HepG2 (cell line): Measurements from ENCODE around the gene MMP24OS. TPM values are rescaled to one million over a fixed set of nuclear protein-coding genes. Genes with fewer than 3 reads are reported as not detected.
A peak's percentile ranks its signal among the peaks of the same experiment; 100 is the strongest.

ENCODE experiments used
- ATF6 ChIP-seq: sonication (generic); formaldehyde crosslinking; conservative IDR thresholded peaks from 2 replicates; pipeline ENCODE4 v1.4.0; 2020; ENCODE audit warnings: missing genetic modification reagents
- FOXK2 ChIP-seq: fragments of 450-650 bp; IDR thresholded peaks from 2 replicates; pipeline ENCODE4 v1.6.1; 2016
- LCORL ChIP-seq, 2 experiments: fragments of 450-650 bp in 1 of 2; sonication (generic) in 1 of 2; formaldehyde crosslinking in 1 of 2; IDR thresholded peaks; 2 replicates each; pipeline versions ENCODE4 v1.5.0 to v1.6.1; 2017 to 2020; ENCODE audit warnings: antibody characterized with exemption in 1 of 2, missing genetic modification reagents in 1 of 2
- MIER2 ChIP-seq: IDR thresholded peaks from 2 replicates; pipeline ENCODE4 v1.6.1; 2016; ENCODE audit warnings: missing biosample characterization, missing genetic modification reagents
- MXD4 ChIP-seq: IDR thresholded peaks from 2 replicates; pipeline ENCODE4 v1.6.1; 2016; ENCODE audit warnings: mild to moderate bottlenecking, missing biosample characterization, missing genetic modification reagents
- NFKBIZ ChIP-seq: IDR thresholded peaks from 2 replicates; pipeline ENCODE4 v1.6.1; 2018; ENCODE audit warnings: missing genetic modification reagents, missing compliant biosample characterization
- REST ChIP-seq, 2 experiments: IDR thresholded peaks; 2 replicates each; pipeline ENCODE4 v1.6.1; 2011 to 2012; ENCODE audit warnings: low read length in 2 of 2, borderline replicate concordance in 1 of 2, low read depth in 1 of 2, mild to moderate bottlenecking in 1 of 2, moderate library complexity in 1 of 2
- REXO4 ChIP-seq: sonication (generic); formaldehyde crosslinking; IDR thresholded peaks from 2 replicates; pipeline ENCODE4 v1.8.0; 2022; ENCODE audit warnings: missing genetic modification reagents, mild to moderate bottlenecking, borderline replicate concordance
- SSRP1 ChIP-seq: IDR thresholded peaks from 2 replicates; pipeline ENCODE4 v1.6.1; 2016; ENCODE audit warnings: control low read depth
- ZNF136 ChIP-seq: sonication (generic); formaldehyde crosslinking; IDR thresholded peaks from 2 replicates; pipeline ENCODE4 v1.8.1; 2022; ENCODE audit warnings: low read depth, mild to moderate bottlenecking, moderate library complexity, missing genetic modification reagents
- ZNF276 ChIP-seq: sonication (generic); formaldehyde crosslinking; IDR thresholded peaks from 2 replicates; pipeline ENCODE4 v1.4.0; 2020; ENCODE audit warnings: mild to moderate bottlenecking, low read depth, missing genetic modification reagents
- ZNF30 ChIP-seq: sonication (generic); formaldehyde crosslinking; IDR thresholded peaks from 2 replicates; pipeline ENCODE4 v1.5.0; 2020; ENCODE audit warnings: mild to moderate bottlenecking, missing genetic modification reagents
- ZNF333 ChIP-seq: sonication (generic); formaldehyde crosslinking; IDR thresholded peaks from 2 replicates; pipeline ENCODE4 v1.4.0; 2020; ENCODE audit warnings: mild to moderate bottlenecking, missing genetic modification reagents, borderline replicate concordance
- ZNF431 ChIP-seq: sonication (generic); formaldehyde crosslinking; IDR thresholded peaks from 2 replicates; pipeline ENCODE4 v1.9.0; 2022; ENCODE audit warnings: missing genetic modification reagents, low read depth, mild to moderate bottlenecking, borderline replicate concordance
- polyA plus RNA-seq, 8 experiments: library from polyadenylated mRNA; depleted of rRNA in 3 of 8; stranded (reverse) in 7 of 8; unstranded in 1 of 8; fragments of >200 nt; fragmentation: Illumina TruSeq in 4 of 8; extraction: Trizol in 4 of 8; gene quantifications; 2 replicates each; pipeline versions ENCODE4 v1.2.1 to v1.2.3, GENCODE V29; 2011 to 2016; ENCODE audit warnings: low read depth in 4 of 8, missing spikeins in 1 of 8, mixed read lengths in 1 of 8; ENCODE audit not compliant: insufficient read depth in 1 of 8
- total RNA-seq, 5 experiments: library from RNA; depleted of rRNA; stranded (reverse); fragments of >200 nt; fragmentation: Illumina TruSeq; extraction: Trizol; gene quantifications; 2 replicates each; pipeline ENCODE4 v1.2.3, GENCODE V29; 2016; ENCODE audit warnings: low read depth in 1 of 5
- TF ChIP-seq, protein P1 (sequence below): sonication (generic); formaldehyde crosslinking; IDR thresholded peaks from 2 replicates; pipeline ENCODE4 v1.4.0; 2020; ENCODE audit warnings: missing genetic modification reagents
- TF ChIP-seq, protein P2 (sequence below): sonication (generic); formaldehyde crosslinking; IDR thresholded peaks from 2 replicates; pipeline ENCODE4 v1.4.0; 2020; ENCODE audit warnings: missing genetic modification reagents, borderline replicate concordance

Gene MMP24OS
- total and polyA plus RNA-seq, 2 of the 13 experiments (the other 11 are each of a cell fraction or from before 2014, with no cell fraction given), result 6.0 to 8.5 TPM

DNA sequence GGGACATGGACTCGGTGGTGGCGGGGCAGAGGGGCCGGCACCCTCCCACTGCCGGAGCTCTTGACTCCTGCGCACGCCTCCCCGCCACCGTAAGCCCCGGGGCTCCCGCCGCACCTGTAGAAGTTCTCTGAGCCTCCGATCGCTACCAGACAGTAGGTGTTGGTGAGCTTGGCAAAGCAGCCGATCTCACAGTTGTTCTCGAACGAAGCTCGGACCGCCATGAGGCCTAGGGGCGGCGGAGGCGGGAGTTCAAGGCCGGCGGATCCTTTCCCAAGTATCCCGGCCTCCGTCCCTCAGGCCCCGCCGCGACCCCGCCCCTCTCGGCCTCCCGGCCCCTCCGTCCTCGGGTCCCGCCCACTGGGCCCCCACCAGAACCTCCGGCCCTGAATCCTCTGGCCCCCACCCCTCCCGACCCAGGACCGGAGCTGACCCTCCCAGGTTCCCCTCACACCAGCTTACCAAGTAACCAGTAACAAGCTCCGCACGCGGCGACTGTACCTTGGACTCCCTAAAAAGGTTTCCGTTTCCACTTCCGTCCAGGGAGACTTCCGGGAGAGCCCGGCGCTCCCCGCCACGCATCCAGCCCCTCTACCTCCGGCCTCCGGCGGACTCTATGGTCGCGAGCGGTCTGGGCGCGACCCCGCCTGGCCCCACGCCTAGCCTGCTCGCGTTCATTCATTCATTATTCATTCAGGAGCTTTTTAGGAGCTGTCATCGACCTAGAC, 6.5 kb upstream of the MMP24OS start, which contains the start of gene EIF6 (continued):
- no peak; the same call in 1 of the 2 replicates for TF ChIP-seq ZNF333 (CRISPR knock-in tag)
- TF ChIP-seq ZNF136 (CRISPR knock-in tag), result peak; percentile 66; the same call in 1 of the 2 replicates
- TF ChIP-seq ZNF431 (CRISPR knock-in tag), result peak; percentile 85
- TF ChIP-seq SSRP1 (CRISPR knock-in tag), result peak; percentile 63
- 0 out of 2 replicates have a peak, but pooled peaks have one; percentile 12 for TF ChIP-seq MIER2 (CRISPR knock-in tag)
- TF ChIP-seq, protein P1, sequence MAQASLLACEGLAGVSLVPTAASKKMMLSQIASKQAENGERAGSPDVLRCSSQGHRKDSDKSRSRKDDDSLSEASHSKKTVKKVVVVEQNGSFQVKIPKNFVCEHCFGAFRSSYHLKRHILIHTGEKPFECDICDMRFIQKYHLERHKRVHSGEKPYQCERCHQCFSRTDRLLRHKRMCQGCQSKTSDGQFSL (CRISPR knock-in tag), result peak; percentile 13; the same call in 1 of the 2 replicates
- peak in 1 of 2 experiments; percentile 76; a peak in 2 of 4 replicates for TF ChIP-seq REST (IDR thresholded peaks at IDR 0.05; ENCODE audit: borderline replicate concordance in 1 of 2, low read depth in 1 of 2, low read length in 2 of 2)
- 0 out of 2 replicates have a peak, but pooled peaks have one; percentile 94 for TF ChIP-seq ATF6 (CRISPR knock-in tag)
- peak; percentile 75; the same call in 1 of the 2 replicates for TF ChIP-seq NFKBIZ (CRISPR knock-in tag)
- TF ChIP-seq FOXK2, result no peak
- TF ChIP-seq ZNF276 (CRISPR knock-in tag), result peak; percentile 61; the same call in 1 of the 2 replicates
- no peak for TF ChIP-seq REXO4 (CRISPR knock-in tag)
- peak; percentile 66; the same call in 1 of the 2 replicates for TF ChIP-seq LCORL (IDR thresholded peaks at IDR 0.05)
- peak; percentile 84 for TF ChIP-seq LCORL (CRISPR knock-in tag; IDR thresholded peaks at IDR 0.05)
- no peak for TF ChIP-seq ZNF30 (CRISPR knock-in tag)
- TF ChIP-seq, protein P2, sequence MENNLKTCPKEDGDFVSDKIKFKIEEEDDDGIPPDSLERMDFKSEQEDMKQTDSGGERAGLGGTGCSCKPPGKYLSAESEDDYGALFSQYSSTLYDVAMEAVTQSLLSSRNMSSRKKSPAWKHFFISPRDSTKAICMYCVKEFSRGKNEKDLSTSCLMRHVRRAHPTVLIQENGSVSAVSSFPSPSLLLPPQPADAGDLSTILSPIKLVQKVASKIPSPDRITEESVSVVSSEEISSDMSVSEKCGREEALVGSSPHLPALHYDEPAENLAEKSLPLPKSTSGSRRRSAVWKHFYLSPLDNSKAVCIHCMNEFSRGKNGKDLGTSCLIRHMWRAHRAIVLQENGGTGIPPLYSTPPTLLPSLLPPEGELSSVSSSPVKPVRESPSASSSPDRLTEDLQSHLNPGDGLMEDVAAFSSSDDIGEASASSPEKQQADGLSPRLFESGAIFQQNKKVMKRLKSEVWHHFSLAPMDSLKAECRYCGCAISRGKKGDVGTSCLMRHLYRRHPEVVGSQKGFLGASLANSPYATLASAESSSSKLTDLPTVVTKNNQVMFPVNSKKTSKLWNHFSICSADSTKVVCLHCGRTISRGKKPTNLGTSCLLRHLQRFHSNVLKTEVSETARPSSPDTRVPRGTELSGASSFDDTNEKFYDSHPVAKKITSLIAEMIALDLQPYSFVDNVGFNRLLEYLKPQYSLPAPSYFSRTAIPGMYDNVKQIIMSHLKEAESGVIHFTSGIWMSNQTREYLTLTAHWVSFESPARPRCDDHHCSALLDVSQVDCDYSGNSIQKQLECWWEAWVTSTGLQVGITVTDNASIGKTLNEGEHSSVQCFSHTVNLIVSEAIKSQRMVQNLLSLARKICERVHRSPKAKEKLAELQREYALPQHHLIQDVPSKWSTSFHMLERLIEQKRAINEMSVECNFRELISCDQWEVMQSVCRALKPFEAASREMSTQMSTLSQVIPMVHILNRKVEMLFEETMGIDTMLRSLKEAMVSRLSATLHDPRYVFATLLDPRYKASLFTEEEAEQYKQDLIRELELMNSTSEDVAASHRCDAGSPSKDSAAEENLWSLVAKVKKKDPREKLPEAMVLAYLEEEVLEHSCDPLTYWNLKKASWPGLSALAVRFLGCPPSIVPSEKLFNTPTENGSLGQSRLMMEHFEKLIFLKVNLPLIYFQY (CRISPR knock-in tag), result peak; percentile 93
- TF ChIP-seq MXD4 (CRISPR knock-in tag), result peak; percentile 90; the same call in 1 of the 2 replicates
